ENCODE measurements around the gene KCTD21.

GRCh38 chr11:78194490-78194889 lies 6.1 kb upstream of the KCTD21 start:
- TF ChIP-seq YY1 (IDR thresholded peaks at IDR 0.05; ENCODE audit: insufficient read depth, insufficient read length) (no peak), SUZ12 (IDR thresholded peaks at IDR 0.05; ENCODE audit: extremely low read depth, insufficient read depth, insufficient read length) (no peak)
